Nephron (organoid): ENCODE measurements around the gene ZBTB8B.

Source experiments
- H3K27ac Mint-ChIP-seq, 3 experiments: 2 replicates each; pipeline ENCODE4 v1.8.0; 2020; ENCODE audit warnings: mixed read lengths in 3 of 3, mild to moderate bottlenecking in 2 of 3, moderate library complexity in 1 of 3
- H3K27me3 Mint-ChIP-seq: 2 replicates; pipeline ENCODE4 v1.8.0; 2021; ENCODE audit warnings: low read depth, mild to moderate bottlenecking, moderate library complexity, mixed read lengths
- H3K36me3 Mint-ChIP-seq: 2 replicates; pipeline ENCODE4 v1.8.0; 2020; ENCODE audit warnings: low read depth, mixed read lengths
- H3K4me1 Mint-ChIP-seq: 2 replicates; pipeline ENCODE4 v1.8.0; 2020; ENCODE audit warnings: mixed read lengths
- H3K4me3 Mint-ChIP-seq, 3 experiments: 2 replicates each; pipeline ENCODE4 v1.8.0; 2020; ENCODE audit warnings: mild to moderate bottlenecking in 3 of 3, mixed read lengths in 3 of 3, moderate library complexity in 2 of 3
- H3K9me3 Mint-ChIP-seq: 2 replicates; pipeline ENCODE4 v1.8.0; 2020; ENCODE audit warnings: mixed read lengths
- TF ChIP-seq, protein P1 (sequence below), 3 experiments: fragments of 200-600 bp; sonication (generic); IDR thresholded peaks; one replicate each; pipeline ENCODE4 v1.5.0; 2021; ENCODE audit warnings: antibody characterized with exemption in 3 of 3; ENCODE audit not compliant: unreplicated experiment in 3 of 3

Gene ZBTB8B

DNA sequence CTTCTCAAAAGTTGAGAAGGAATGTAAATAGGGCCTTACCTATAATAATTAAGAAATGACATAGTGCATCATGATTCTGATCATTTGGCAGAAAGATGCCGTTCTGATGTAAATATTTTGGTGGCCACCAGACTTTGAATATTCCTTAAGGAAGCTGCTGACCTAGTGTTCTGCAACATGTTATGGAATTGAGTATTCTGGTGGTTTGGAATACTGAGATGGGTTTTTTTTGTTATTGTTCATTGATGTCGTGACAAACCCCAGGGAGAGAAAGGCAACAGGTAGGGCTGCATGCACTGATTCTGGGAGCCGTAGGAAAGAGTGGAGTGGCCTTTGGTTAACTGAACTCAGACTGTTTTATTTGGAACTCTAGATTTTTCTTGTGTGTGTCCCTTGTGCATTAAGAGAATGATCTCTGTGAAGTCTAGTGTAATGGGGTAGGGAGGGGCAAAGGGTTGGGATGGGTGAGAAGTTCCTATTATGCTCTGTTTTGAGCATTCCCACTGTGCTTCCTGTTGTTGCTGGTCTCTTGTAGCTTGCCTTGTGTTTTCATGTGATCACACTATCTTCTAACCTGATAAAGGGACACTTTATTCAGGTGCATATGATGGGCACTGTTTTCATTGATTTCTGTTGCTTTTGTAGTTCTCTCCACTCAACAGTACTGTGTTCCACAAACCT lies 25.0 kb downstream of the ZBTB8B start:
- Mint-ChIP-seq H3K9me3 (no peaks in the 10 kb centered on the region), H3K4me1 (peaks cover 21% of the 10 kb centered on the region), H3K36me3 (peaks cover 20% of the 10 kb centered on the region), H3K27me3 (no peaks in the 10 kb centered on the region), H3K27ac (no peak overlapping the region), H3K4me3 (no peak overlapping the region)
- TF ChIP-seq, protein P1, sequence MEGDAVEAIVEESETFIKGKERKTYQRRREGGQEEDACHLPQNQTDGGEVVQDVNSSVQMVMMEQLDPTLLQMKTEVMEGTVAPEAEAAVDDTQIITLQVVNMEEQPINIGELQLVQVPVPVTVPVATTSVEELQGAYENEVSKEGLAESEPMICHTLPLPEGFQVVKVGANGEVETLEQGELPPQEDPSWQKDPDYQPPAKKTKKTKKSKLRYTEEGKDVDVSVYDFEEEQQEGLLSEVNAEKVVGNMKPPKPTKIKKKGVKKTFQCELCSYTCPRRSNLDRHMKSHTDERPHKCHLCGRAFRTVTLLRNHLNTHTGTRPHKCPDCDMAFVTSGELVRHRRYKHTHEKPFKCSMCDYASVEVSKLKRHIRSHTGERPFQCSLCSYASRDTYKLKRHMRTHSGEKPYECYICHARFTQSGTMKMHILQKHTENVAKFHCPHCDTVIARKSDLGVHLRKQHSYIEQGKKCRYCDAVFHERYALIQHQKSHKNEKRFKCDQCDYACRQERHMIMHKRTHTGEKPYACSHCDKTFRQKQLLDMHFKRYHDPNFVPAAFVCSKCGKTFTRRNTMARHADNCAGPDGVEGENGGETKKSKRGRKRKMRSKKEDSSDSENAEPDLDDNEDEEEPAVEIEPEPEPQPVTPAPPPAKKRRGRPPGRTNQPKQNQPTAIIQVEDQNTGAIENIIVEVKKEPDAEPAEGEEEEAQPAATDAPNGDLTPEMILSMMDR (IDR thresholded peaks at IDR 0.05; ENCODE audit: unreplicated experiment in 3 of 3), result no peak

GRCh38 chr1:32491386-32491785 lies 26.5 kb downstream of the ZBTB8B start:
- H3K36me3 Mint-ChIP-seq, result peaks cover 11% of the 10 kb centered on the region
- H3K27ac Mint-ChIP-seq, result peak overlapping the region in 1 of 3 experiments; percentile 62
- no peaks in the 10 kb centered on the region for H3K9me3 Mint-ChIP-seq
- H3K27me3 Mint-ChIP-seq, result no peaks in the 10 kb centered on the region
- TF ChIP-seq, protein P1 (IDR thresholded peaks at IDR 0.05; ENCODE audit: unreplicated experiment in 3 of 3), result no peak
- H3K4me3 Mint-ChIP-seq, result no peak overlapping the region
- peaks cover 27% of the 10 kb centered on the region for H3K4me1 Mint-ChIP-seq

GRCh38 chr1:32494196-32494595 lies 29.3 kb downstream of the ZBTB8B start:
- Mint-ChIP-seq H3K27me3 (no peaks in the 10 kb centered on the region), H3K4me3 (peak overlapping the region in 1 of 3 experiments; percentile 10), H3K9me3 (no peaks in the 10 kb centered on the region), H3K27ac (peak overlapping the region in 2 of 3 experiments; percentile 31 to 81), H3K36me3 (peaks cover under 1% of the 10 kb centered on the region), H3K4me1 (peaks cover 42% of the 10 kb centered on the region)
- TF ChIP-seq, protein P1 (IDR thresholded peaks at IDR 0.05; ENCODE audit: unreplicated experiment in 3 of 3), result no peak

- H3K27me3 Mint-ChIP-seq, result no peaks in the 10 kb centered on the region
- TF ChIP-seq, protein P1 (IDR thresholded peaks at IDR 0.05; ENCODE audit: unreplicated experiment in 3 of 3), result no peak
- H3K27ac Mint-ChIP-seq, result peak overlapping the region in 1 of 3 experiments; percentile 31
- peaks cover 44% of the 10 kb centered on the region for H3K4me1 Mint-ChIP-seq
- no peaks in the 10 kb centered on the region for H3K9me3 Mint-ChIP-seq
- H3K36me3 Mint-ChIP-seq, result no peaks in the 10 kb centered on the region
- H3K4me3 Mint-ChIP-seq, result no peak overlapping the region
Observed at GRCh38 chr1:32494711-32495337, 30.0 kb downstream of the ZBTB8B start.

DNA sequence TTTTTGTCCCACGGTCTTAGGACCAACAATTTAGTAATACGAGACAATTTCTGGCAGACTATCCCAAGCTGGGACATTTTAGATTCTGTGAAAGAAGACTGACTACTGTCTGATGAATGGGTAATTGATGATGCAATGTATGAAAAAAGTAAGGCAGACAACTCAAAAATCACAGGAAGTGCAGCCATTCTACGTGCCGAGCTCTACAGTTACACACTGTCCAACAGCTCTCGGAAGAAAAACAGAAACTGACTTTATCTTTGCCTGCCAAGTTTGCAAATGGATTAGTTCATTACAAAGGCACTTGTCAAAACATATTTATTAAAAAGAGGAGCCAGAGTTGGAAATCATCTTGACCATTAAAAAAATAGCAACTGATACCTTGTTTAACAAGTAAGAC lies 31.3 kb downstream of the ZBTB8B start:
- no peaks in the 10 kb centered on the region for H3K9me3 Mint-ChIP-seq
- H3K27ac Mint-ChIP-seq, result peak overlapping the region; percentile 19 to 86 (median 85)
- TF ChIP-seq, protein P1 (IDR thresholded peaks at IDR 0.05; ENCODE audit: unreplicated experiment in 3 of 3), result no peak
- H3K4me1 Mint-ChIP-seq, result peaks cover 39% of the 10 kb centered on the region
- H3K36me3 Mint-ChIP-seq, result no peaks in the 10 kb centered on the region
- peak overlapping the region in 2 of 3 experiments; percentile 37 to 61 for H3K4me3 Mint-ChIP-seq
- no peaks in the 10 kb centered on the region for H3K27me3 Mint-ChIP-seq
